Astrocyte of the cerebellum (primary cell): ENCODE measurements around the gene TSC1.

Experiments used
- DNase-seq: peaks from one replicate; pipeline ENCODE4 v3.0.0-alpha.2; 2011; ENCODE audit warnings: low read depth
- H3K4me3 ChIP-seq: 2 replicates; pipeline ENCODE4 v1.5.1; 2011; ENCODE audit warnings: mild to moderate bottlenecking, low read depth, low read length, moderate library complexity
- in situ Hi-C: cut with HindIII; loops from 2 replicates; pipeline ENCODE4 v1.10.0; 2017; ENCODE audit warnings: low sequenced_read_pairs
- TF ChIP-seq, protein P1 (sequence below): IDR thresholded peaks from 2 replicates; pipeline ENCODE4 v1.5.1; 2012; ENCODE audit warnings: low read length, low read depth, moderate library complexity, mild to moderate bottlenecking; ENCODE audit errors: missing control alignments

Gene TSC1

DNA sequence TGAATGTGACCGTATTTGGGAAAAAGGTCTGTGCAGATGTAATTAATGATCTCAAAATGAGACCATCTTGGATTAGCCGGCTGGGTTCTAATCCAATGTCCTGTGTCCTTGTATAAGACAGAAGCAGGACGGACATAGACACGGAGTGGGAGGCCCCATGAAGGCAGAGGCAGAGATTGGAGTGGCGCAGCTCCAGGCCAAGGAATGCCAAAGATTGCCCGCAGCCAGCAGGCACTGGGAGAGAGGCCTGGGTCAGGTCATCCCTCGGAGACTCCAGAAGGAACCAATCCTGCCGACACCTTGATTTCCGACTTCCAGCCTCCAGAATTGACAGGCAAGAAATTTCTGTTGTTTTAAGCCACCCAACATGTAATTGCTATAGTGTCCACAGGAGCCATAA is 21.1 kb upstream of the TSC1 start:
- no peak overlapping the region for H3K4me3 ChIP-seq
- DNase-seq = no peak
- TF ChIP-seq, protein P1, sequence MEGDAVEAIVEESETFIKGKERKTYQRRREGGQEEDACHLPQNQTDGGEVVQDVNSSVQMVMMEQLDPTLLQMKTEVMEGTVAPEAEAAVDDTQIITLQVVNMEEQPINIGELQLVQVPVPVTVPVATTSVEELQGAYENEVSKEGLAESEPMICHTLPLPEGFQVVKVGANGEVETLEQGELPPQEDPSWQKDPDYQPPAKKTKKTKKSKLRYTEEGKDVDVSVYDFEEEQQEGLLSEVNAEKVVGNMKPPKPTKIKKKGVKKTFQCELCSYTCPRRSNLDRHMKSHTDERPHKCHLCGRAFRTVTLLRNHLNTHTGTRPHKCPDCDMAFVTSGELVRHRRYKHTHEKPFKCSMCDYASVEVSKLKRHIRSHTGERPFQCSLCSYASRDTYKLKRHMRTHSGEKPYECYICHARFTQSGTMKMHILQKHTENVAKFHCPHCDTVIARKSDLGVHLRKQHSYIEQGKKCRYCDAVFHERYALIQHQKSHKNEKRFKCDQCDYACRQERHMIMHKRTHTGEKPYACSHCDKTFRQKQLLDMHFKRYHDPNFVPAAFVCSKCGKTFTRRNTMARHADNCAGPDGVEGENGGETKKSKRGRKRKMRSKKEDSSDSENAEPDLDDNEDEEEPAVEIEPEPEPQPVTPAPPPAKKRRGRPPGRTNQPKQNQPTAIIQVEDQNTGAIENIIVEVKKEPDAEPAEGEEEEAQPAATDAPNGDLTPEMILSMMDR = no peak
- in situ Hi-C loops = no loop called here

DNA sequence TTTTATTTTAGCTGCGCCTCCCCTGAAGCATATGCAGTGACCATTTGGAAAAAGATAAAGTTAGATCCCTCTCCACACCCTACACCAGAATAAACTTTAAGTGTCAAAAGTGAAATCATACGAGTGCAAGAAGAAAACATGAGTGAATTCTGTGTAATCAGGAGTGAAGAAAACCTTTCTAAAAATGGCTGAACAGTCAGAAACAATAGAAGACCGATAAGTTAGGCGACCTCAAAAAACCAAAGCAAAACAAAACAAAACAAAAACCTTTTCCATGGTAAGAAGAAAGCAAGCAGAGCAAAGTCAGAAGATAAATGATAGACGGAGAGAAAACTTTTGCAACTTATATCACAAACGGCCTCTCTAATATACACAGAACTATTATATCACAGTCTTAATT is 16.6 kb upstream of the TSC1 start:
- TF ChIP-seq, protein P1 = no peak
- H3K4me3 ChIP-seq = no peak overlapping the region
- in situ Hi-C loops = no loop called here
- no peak for DNase-seq

DNA sequence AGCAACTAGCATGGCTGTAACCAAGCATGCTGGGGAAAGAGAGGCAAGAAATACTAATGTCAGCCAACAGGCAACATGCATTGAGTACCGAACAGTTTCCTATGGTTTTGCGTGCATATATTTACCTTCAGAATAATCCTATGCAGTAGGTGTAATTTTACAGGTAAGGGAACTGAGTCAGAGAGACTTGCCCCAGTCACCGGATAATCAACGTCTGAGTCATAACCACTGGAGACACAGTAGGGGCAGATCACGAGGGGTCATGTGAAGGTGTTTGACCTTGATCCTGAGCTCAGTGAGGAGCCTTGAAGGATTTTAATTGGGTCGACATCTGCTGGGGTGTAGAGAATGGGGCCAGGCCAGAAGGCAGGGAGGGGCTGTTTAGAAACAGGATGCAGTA is 13.4 kb upstream of the TSC1 start:
- in situ Hi-C loops = no loop called here
- no peak overlapping the region for H3K4me3 ChIP-seq
- TF ChIP-seq, protein P1 = no peak
- DNase-seq = no peak

DNA sequence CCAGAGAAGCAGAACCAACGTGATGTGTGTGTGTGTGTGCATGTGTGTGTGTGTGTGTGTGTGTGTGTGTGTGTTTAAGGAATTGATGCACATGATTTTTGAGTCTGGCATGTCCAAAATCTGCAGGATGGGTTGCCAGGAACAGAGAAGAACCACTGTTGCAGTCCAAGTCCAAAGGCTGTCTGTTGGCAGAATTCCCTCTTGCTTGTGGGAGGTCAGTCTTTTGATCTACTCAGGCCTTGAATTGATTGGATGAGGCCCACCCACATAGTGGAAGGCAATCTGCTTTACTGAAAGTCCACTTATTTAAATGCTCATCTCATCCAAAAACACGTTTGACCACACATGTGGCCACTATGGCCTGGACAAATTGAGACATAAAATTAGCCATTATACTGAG is 11.4 kb upstream of the TSC1 start:
- H3K4me3 ChIP-seq = no peak overlapping the region
- no peak for DNase-seq
- TF ChIP-seq, protein P1 = no peak
- in situ Hi-C loops = no loop called here

DNA sequence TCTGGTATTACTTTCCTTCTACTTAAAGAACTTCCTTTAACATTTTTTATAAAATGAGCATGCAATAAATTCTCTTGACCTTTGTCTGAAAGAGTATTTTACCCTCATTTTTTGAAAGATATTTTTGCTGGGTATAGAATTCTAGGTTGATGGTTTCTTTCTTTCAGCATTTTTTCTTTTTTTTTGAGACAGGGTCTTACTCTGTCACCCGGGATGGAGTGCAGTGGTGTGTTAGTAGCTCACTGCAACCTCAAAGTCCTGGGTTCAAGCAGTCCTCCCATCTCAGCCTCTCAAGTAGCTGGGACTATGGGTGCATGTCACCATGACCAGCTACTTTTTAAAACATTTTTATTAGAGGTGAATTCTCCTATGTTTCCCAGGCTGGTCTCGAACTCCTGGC is 10.7 kb upstream of the TSC1 start:
- in situ Hi-C loops = no loop called here
- TF ChIP-seq, protein P1 = no peak
- H3K4me3 ChIP-seq = no peak overlapping the region
- DNase-seq = no peak

DNA sequence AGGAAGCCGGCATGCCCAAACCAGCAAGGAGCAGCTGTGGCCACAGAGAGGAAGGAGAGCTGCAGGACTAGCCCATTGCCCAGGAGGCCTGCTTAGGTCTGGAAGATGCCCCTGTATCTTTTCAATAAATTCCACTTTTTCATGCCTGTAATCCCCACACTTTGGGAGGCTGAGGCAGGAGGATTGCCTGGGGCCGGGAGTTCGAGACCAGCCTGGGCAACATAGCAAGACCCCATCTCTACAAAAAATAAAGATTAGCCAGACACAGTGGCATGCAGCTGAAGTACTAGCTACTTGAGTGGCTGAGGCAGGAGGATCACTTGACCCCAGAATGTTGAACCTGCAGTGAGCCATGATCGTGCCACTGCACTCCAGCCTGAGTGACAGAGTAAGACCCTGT is 5.3 kb upstream of the TSC1 start:
- TF ChIP-seq, protein P1 = no peak
- in situ Hi-C loops = no loop called here
- no peak for DNase-seq
- no peak overlapping the region for H3K4me3 ChIP-seq

DNA sequence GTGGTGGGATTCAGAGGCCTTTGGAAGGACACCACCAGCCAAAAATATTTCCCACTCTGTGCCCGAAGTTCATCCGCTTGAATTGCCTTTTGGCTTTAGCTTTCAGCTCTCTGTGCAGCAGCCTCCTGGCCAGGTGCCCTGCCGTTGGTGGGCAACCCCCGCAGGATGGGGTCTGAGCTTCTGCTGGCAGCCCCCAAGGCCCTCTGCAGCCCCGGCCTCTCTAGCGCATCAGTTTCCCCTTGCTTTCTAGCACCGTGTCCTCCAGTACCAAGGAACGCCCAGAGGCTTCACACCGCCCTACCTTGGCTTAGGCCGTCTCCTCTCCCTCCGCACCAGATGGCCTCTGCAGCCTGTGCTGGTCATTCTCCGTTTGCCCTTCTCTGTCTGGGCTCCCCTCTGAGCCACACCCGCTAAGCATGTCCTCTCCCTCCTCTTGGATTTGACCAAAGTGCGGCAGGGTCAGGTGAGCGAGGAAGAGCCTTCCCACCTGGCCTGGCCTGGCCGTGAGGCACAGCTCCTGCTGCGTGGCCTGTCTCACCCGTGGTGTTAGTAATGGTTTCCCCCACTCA is 4.2 kb upstream of the TSC1 start:
- H3K4me3 ChIP-seq = no peak overlapping the region
- TF ChIP-seq, protein P1 = no peak
- in situ Hi-C loops = no loop called here
- DNase-seq = no peak
